Mucosa of rectum (tissue), 2 donors: ENCODE measurements around the gene HRAS.

ENCODE experiments used
- H3K27ac ChIP-seq, 2 donors: one replicate each; pipeline ENCODE4 v1.7.0; 2013; ENCODE audit warnings: inconsistent platforms in 2 of 2, low read depth in 2 of 2, low read length in 2 of 2
- H3K27me3 ChIP-seq, 2 donors: one replicate each; pipeline ENCODE4 v1.7.0; 2013; ENCODE audit warnings: low read length in 2 of 2; ENCODE audit not compliant: control insufficient read depth in 2 of 2, insufficient read depth in 2 of 2
- H3K36me3 ChIP-seq, 2 donors: one replicate each; pipeline ENCODE4 v1.7.0; 2013; ENCODE audit warnings: low read length in 2 of 2; ENCODE audit not compliant: control insufficient read depth in 2 of 2, insufficient read depth in 2 of 2
- H3K4me1 ChIP-seq, 2 donors: one replicate each; pipeline ENCODE4 v1.7.0; 2013; ENCODE audit warnings: low read length in 2 of 2, mild to moderate bottlenecking in 1 of 2; ENCODE audit not compliant: control insufficient read depth in 2 of 2, insufficient read depth in 2 of 2
- H3K4me3 ChIP-seq, 2 donors: one replicate each; pipeline ENCODE4 v1.7.0; 2013; ENCODE audit warnings: low read length in 2 of 2
- H3K9ac ChIP-seq, 2 donors: one replicate each; pipeline ENCODE4 v1.7.0; 2013; ENCODE audit warnings: low read length in 2 of 2, low read depth in 1 of 2, mild to moderate bottlenecking in 1 of 2
- H3K9me3 ChIP-seq, 2 donors: one replicate each; pipeline ENCODE4 v1.7.0; 2013; ENCODE audit warnings: low read length in 2 of 2; ENCODE audit not compliant: control insufficient read depth in 2 of 2
- donor health status: healthy.
- donor health status: Normal muscosa, but diverticular disease.

Gene HRAS

DNA sequence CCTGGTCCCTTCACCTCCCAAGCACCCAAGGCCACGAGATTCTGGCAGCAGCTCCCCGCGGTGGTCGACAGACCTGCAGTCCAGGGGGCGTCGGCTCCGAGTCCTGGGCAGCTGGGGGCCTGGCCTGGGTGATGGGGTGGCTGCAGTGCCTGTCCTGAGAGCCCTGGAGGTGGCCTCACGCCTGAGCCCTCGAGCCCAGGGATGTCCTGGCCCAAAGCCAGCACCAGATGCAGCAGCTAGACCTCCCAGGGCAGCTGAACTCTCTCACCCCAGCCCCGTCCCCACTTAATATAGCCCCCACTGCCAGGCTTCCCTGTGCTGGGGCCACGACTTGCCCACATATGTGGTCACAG lies 18.6 kb upstream of the HRAS start:
- Histone ChIP-seq H3K4me3 (no peak overlapping the region), H3K27ac (no peak overlapping the region), H3K4me1 (peaks cover 11 to 13% of the 10 kb centered on the region in 2 donors), H3K36me3 (peaks cover 0 to 3% of the 10 kb centered on the region in 2 donors), H3K9me3 (no peaks in the 10 kb centered on the region), H3K27me3 (peaks cover 4 to 9% of the 10 kb centered on the region in 2 donors), H3K9ac (no peak overlapping the region)

DNA sequence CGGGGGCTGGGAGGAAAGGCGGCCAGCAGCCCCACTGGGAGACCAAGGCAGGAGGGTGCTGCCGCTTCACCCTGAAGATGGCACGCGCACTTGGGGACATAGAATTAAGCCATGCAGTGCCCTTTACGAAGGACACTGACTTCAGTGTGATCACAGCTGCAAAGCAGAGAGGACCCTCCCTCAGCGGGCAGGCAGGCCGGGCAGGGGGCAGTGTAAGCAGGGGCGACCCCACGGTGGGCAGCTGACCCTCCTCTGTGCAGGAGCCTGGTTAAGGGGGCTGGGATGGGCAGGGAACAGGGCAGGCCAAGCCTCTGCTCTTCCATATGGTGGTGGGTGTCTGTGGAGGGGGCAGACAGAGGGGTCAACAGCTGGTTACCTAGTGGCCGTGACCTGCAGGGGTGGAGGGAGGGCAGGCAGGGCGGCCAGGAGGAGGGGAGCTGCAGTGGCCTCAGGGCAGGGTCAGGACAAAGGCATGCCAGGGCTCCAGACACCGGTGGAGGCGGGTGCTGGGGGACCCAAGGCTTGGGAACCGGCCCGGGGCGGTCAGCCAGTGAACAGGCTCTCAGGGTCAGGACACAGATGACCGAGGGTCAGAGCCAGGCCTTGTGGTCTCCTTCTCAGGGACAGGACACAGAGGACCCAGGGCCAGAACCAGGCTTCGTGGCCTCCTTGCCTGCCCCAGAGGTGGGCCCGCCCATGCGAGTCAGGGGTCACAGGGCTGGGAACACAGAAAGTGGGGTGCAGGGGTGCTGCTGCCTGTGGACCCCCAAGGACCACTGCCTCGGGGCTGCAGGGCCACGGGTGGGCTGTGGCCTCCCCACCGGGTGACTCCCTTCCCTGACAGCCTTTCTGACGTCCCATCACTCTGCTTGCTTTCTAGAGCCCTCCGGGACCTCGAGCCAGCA lies 18.0 kb upstream of the HRAS start:
- peaks cover 10 to 13% of the 10 kb centered on the region in 2 donors for H3K4me1 ChIP-seq
- no peak overlapping the region for H3K4me3 ChIP-seq
- H3K36me3 ChIP-seq: peaks cover 0 to 3% of the 10 kb centered on the region in 2 donors
- no peak overlapping the region for H3K9ac ChIP-seq
- H3K9me3 ChIP-seq: no peaks in the 10 kb centered on the region
- H3K27me3 ChIP-seq: peaks cover 4 to 9% of the 10 kb centered on the region in 2 donors
- H3K27ac ChIP-seq: no peak overlapping the region

DNA sequence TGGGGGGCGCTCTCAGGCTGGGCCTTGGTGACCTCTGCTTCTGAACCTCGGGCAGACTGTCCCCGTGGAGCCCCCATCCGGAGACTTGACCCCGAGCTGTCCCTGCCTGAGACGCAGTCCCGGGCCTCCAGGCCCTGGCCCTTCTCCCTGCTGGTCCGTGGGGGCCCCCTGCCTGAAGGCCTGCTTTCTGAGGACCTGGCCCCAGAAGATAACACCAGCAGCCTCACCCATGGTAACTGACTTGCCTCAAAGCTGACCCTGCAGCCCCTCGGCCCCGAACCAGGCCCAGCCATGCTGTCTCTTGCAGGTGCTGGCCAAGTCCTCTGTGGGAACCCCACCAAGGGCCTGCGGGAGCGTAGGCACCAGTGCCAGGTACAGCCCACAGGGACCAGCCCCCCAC lies 16.2 kb upstream of the HRAS start:
- peaks cover 3% of the 10 kb centered on the region in 2 donors for H3K27me3 ChIP-seq
- H3K27ac ChIP-seq: no peak overlapping the region
- H3K9me3 ChIP-seq: no peaks in the 10 kb centered on the region
- H3K4me3 ChIP-seq: no peak overlapping the region
- peaks cover 0 to 3% of the 10 kb centered on the region in 2 donors for H3K36me3 ChIP-seq
- peaks cover 10 to 13% of the 10 kb centered on the region in 2 donors for H3K4me1 ChIP-seq
- H3K9ac ChIP-seq: no peak overlapping the region

DNA sequence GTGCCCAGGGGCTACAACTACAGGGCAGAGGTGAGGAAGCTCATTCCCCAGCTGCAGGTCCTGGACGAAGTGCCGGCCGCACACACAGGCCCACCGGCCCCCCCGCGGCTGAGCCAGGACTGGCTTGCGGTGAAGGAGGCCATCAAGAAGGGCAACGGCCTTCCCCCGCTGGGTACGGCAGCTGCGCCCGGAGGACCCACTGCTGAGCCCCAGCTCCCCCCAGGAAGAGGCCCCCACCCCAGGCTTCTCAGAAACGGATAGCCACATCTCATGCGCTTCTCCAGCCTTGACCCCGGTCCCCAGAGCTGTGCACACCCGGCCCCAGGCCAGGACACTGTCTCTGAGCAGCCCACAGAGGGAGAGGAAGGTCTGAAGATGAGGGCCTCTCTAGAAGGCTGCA lies 15.8 kb upstream of the HRAS start:
- no peak overlapping the region for H3K27ac ChIP-seq
- no peak overlapping the region for H3K9ac ChIP-seq
- H3K9me3 ChIP-seq: no peaks in the 10 kb centered on the region
- H3K36me3 ChIP-seq: peaks cover 0 to 3% of the 10 kb centered on the region in 2 donors
- no peak overlapping the region for H3K4me3 ChIP-seq
- H3K27me3 ChIP-seq: peaks cover 0 to 3% of the 10 kb centered on the region in 2 donors
- peaks cover 10 to 13% of the 10 kb centered on the region in 2 donors for H3K4me1 ChIP-seq

- no peak overlapping the region for H3K9ac ChIP-seq
- peaks cover 0 to 3% of the 10 kb centered on the region in 2 donors for H3K27me3 ChIP-seq
- H3K27ac ChIP-seq: no peak overlapping the region
- H3K4me1 ChIP-seq: peaks cover 10 to 13% of the 10 kb centered on the region in 2 donors
- no peak overlapping the region for H3K4me3 ChIP-seq
- H3K9me3 ChIP-seq: no peaks in the 10 kb centered on the region
- peaks cover 0 to 3% of the 10 kb centered on the region in 2 donors for H3K36me3 ChIP-seq
These were observed 15.3 kb upstream of the HRAS start for GRCh38 chr11:550746-551085.

DNA sequence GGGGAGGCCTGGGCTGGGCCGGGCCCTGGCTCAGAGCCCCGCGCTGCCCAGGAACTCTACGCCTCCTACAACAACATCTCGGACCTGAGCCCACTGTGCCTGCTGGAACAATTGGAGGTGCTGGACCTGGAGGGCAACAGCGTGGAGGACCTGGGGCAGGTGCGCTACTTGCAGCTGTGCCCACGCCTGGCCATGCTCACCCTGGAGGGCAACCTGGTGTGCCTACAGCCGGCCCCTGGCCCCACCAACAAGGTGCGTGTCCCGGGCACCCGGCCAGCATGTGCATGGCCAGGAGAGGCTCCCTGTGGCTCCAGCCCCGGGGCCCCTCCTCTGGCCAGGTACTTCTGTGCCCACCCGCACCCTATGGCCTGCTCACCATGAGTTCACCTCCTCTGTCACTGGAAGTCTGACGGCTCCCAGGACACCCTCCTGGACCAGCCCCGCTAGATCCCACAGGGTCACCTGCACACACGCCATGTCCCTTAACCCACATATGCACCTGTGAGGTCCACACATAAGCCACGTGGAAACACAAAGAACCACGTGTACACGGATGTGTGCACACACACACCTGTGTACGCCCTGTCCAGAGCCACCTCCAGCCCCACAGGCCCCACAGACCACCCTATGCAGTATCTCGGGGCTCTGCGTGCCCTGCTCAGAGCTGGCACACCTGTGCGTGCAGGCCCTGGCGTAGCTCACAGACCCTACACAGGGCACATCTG lies 14.8 kb upstream of the HRAS start:
- no peak overlapping the region for H3K9ac ChIP-seq
- H3K4me3 ChIP-seq: no peak overlapping the region
- H3K36me3 ChIP-seq: peaks cover 0 to 3% of the 10 kb centered on the region in 2 donors
- H3K4me1 ChIP-seq: peaks cover 10 to 12% of the 10 kb centered on the region in 2 donors
- no peak overlapping the region for H3K27ac ChIP-seq
- peaks cover 0 to 3% of the 10 kb centered on the region in 2 donors for H3K27me3 ChIP-seq
- H3K9me3 ChIP-seq: no peaks in the 10 kb centered on the region

- Histone ChIP-seq H3K36me3 (peaks cover 0 to 3% of the 10 kb centered on the region in 2 donors), H3K4me1 (peaks cover 2 to 6% of the 10 kb centered on the region in 2 donors), H3K27ac (no peak overlapping the region), H3K9ac (no peak overlapping the region), H3K4me3 (no peak overlapping the region), H3K27me3 (peaks cover 0 to 3% of the 10 kb centered on the region in 2 donors), H3K9me3 (no peaks in the 10 kb centered on the region)
These were observed 13.6 kb upstream of the HRAS start for GRCh38 chr11:548700-549603.

DNA sequence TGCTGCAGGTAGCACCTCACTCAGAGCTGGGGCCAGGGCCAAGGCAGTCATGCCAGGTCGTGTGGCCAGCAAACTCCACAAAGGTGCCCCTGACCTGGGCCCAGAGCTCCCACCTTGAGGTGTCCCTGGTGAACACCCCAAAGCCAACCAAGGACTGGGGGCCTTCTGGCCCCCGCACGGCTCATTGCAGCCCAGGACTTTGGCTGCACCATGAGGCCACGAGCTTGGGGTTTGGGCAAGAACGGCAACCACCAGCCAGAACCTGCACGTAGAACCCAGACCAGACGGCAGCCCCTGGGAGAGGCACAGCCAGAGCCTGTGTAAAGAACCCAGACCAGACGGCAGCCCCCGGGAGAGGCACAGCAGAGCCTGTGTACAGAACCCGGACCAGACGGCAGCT lies 9.8 kb upstream of the HRAS start:
- no peak overlapping the region for H3K27ac ChIP-seq
- H3K36me3 ChIP-seq: peaks cover 0 to under 1% of the 10 kb centered on the region in 2 donors
- H3K4me1 ChIP-seq: peaks cover 0 to 9% of the 10 kb centered on the region in 2 donors
- no peak overlapping the region for H3K4me3 ChIP-seq
- no peak overlapping the region for H3K9ac ChIP-seq
- no peaks in the 10 kb centered on the region for H3K9me3 ChIP-seq
- H3K27me3 ChIP-seq: no peaks in the 10 kb centered on the region

DNA sequence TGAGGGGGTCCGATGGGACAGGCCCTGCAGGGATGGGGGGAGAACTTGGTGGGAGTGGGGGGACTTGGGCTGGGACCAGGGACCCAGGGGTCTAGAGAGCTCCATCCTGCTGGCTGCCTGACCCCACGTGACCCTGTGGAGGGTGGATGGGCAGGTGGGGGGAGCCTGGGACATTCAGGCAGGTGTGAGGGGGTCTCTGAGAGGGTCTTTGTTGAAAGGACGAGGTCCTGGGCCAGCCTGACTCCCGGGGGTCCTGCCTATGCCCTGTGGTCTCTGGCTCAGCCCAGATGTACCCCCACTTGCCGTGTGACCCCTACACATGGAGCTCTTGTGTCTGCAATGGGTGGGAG lies 9.4 kb upstream of the HRAS start:
- Histone ChIP-seq H3K9ac (no peak overlapping the region), H3K4me1 (peaks cover 0 to 9% of the 10 kb centered on the region in 2 donors), H3K9me3 (no peaks in the 10 kb centered on the region), H3K36me3 (no peaks in the 10 kb centered on the region), H3K27me3 (no peaks in the 10 kb centered on the region), H3K27ac (no peak overlapping the region), H3K4me3 (no peak overlapping the region)
